ENCODE data around the gene STX16.

The STX16 gene

DNA sequence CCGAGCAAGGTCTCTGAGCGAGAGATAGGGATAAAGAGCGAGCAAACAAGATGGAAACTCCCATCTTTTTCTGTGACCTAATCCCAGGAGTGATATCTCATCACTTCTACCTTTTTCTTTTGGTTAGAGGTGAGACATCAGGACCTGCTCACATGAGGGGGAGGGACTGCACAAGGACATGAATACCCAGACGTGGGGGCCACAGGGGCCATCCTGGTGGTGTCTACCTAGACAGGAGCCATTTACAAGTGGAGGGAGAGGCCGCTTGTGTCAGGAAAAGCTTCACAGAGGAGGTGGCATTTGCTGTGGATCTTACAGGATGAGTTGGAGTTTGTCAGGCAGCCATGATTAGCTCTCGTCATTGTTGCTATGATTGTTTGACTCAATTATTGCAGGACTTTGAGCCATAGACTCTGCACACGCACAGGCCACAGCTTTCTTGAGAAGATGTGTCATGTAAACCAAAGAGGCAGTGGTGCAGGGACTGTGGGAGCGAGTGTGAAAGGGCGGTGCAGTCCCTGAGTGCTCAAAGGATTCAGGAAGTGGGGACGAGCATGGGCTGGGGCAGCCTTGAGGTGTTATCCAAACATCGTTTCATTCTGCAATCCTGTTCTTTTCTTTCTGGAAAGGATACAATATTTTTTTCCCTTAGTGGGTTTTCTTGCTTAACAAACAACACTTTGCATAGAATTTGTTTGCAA lies 49.2 kb downstream of the STX16 start:
- no peak for DNase-seq

DNA sequence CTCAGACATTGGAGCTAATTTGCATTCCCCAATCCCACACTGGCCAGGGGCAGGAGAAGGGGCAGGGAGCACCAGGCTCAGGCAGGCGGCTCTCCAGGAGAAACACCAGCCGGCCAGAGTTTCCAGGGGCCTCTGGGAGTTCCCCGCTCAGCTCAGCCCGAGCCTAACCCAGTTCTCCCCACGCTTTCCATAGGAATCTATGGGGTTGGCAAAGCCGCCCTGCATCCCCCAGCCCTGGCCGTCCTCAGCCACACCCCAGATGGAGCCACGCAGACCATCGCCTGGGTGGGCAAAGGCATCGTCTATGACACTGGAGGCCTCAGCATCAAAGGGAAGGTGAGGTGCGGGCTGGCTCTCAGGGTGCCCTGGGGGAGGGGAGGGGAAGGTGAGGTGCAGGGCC lies 49.7 kb downstream of the STX16 start:
- no peak for DNase-seq

GRCh38 chr20:58701431-58702160 lies 50.5 kb downstream of the STX16 start:
- no peak for DNase-seq

- no peak for DNase-seq
These were observed 51.1 kb downstream of the STX16 start for GRCh38 chr20:58702161-58702510.

GRCh38 chr20:58702859-58703648 lies 52.0 kb downstream of the STX16 start:
- no peak for DNase-seq

GRCh38 chr20:58703765-58704371 lies 52.8 kb downstream of the STX16 start:
- DNase-seq, result no peak

DNA sequence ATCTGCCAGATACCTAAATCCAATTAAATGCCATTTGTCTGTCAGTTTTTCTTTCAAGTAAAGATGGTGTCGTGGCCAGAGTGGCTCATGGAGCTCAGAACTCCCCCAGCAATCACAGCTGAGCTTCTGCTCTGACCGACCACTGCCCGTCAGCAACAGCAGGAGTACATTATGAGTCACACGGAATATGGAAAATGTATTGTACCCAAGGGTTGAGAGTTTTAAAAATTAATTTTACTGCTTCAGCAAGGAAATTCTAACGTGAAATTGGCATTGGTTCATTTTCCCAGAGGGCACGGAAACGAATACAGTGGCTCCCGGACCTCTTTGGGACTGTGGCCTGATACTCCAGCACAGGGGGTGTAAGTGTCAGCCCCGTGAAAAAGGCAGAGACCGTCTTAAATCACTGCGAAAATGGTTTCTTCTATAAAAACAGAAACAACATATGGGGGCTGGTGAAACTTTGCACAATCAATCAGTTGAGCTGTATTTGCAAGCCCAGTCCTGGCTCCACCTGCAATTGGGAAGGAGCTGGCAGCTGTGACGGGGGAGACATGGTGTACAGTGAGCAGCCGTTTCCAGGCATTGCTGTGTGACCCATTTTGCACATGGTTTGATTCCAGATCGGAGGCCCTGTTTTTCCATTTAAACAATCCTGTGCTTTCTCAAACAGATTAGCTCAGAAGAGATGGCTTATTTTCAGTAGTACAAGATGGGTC lies 54.3 kb downstream of the STX16 start:
- no peak for DNase-seq

DNA sequence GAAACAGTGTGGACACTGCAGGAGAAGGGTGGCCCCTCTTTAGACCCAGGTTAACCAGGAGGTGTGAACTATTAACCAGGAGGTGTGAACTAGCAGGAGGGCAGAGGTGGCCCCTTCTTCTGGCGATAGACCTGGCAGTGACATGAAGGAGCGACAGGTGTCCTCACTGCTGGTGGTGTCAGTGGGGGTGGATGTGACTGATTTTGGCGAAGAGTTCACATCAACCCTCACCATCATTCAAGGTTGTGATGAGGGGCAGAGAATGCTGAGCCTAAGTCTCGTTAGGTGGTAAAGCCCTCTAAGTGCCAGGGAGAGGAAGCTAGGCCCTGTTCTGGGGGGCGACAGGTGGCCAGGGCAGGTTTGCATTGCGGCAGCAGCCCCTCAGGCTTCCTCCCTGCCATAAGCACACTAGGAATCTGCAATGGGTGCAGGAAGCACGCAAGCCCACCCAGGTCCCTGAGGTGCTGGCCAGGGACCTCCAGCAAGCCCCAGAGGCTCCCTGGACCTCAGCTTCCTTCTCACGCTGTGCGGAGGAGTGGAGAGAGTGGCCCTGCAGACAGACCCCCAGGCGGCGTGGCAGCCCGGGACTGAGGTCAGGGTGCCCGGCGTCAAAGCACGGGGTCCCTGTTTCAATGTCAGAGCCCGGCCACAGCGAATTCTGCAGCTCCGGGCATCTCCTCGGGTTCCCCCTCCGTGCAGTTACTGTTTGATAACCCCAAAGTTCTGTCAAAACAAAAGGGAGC lies 55.2 kb downstream of the STX16 start:
- no peak for DNase-seq

DNA sequence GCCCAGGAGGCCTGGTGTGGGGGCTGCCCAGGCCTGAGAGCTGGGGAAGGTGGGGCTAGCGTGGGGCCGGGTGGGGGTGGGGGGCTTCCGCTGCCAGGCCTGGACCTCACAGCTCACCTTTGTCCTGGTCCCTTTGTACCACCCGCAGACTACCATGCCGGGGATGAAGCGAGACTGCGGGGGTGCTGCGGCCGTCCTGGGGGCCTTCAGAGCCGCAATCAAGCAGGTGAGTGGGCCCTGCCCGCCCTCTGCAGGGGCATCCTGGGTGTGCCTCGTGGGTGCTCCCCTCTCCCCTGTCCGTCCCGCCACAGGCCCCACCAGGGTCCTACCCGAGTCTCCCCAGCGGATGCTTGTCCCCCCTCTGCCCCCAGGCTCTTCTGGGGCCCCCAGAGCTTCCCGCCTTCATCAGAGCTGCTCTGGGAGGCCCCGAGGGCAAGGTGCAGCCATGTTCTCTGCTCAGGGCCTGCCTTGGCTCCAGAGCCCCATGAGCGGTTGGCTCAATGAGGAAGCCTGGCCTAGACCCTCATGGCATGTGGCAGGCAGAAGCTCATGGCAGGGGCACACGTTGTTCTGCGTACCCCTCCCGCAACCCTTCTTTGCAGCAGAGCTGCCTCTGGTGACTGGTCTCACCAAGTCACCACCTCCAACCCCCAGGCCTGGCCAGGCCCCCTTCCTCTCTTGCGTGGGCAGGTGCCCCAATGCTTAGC lies 56.0 kb downstream of the STX16 start:
- DNase-seq, result no peak

GRCh38 chr20:58707770-58708169 lies 56.7 kb downstream of the STX16 start:
- DNase-seq, result no peak

DNA sequence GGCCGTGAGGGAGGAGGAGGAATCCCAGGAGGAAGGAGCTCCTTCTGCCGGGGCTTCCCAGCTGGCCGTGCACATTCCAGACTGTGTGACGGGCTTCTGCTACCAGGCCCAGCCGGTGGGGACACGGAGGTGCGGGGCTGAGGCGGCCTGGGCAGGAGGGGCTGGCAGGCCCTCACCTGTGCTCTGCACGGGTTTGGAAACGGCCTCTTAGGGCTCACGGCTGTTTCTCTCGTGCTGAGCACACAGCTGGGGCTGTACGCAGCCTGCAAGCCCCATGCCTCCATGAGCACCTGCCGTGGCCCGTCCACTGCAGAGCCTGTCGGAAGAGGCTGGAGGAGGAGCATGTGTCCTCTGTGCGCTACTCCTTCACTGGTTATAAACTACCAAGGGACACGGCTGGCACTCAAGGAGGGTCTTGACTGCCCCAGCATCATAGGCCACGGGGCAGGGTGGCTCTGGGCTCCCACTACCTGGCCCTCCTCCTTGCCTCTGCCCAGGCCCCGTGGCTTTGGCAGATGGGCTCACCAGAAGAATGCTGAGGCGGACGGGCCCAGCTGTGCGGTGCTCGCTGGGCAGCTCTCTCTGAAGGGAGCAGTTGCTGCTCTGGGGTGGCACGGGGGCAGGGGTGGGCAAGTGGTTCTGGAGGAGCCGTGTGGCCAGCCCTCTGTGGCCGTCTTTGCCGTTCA lies 57.3 kb downstream of the STX16 start:
- no peak for DNase-seq

- no peak for DNase-seq
These were observed 58.1 kb downstream of the STX16 start for GRCh38 chr20:58709013-58709702.

DNA sequence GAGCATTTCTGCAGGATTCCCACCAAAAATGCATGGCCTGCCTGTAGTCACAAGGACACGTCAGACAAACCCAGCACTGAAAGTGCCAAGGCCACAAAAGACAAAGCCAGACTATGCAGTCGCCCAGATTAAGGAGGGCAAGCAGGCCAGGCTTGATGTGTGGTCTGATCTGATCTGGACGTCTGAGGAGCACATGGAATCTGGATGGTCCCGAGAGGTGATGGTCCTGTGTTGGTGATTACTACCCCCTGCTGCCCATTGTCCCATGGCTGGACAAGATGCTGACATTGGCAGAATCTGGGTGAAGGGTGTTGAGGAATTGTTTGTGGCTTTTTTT lies 58.6 kb downstream of the STX16 start:
- DNase-seq, result no peak

DNA sequence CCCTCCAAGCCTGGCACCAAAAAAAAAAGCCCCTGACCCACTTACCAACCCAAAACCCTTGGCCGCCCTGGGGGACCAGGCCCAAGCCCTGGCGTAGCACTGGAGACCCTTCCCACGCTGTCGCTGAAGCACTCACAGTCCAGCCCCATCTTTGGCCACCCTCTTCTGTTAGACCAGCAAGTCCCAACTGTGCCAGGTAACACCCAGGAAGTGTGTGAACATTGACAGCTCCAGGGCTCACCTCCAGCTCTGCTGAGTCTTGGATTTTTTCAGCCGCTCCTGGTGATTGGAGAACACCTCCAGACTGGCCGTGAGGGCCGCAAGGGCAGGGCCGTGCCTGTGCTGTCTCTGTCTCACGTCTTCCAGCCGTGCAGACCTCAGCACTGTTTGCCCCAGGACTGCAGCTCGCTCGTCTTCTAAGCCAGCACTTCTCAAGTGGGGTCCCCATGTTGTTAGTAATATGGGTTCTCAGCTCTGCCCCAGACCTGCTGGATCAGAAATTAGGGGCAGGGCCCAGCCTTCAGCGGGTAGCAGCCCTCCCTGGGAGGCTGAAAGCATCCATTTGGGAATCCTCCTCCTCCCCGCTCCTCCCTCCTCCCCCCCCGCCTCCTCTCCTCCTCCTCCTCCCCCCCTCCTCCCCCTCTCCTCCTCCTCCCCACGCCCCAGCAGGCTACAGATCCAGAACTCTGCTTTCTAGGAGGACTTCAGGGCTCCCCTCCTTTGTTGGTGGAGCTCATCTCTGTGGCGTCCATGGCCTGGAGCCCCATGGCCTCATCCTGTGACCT lies 59.6 kb downstream of the STX16 start:
- DNase-seq, result no peak

DNA sequence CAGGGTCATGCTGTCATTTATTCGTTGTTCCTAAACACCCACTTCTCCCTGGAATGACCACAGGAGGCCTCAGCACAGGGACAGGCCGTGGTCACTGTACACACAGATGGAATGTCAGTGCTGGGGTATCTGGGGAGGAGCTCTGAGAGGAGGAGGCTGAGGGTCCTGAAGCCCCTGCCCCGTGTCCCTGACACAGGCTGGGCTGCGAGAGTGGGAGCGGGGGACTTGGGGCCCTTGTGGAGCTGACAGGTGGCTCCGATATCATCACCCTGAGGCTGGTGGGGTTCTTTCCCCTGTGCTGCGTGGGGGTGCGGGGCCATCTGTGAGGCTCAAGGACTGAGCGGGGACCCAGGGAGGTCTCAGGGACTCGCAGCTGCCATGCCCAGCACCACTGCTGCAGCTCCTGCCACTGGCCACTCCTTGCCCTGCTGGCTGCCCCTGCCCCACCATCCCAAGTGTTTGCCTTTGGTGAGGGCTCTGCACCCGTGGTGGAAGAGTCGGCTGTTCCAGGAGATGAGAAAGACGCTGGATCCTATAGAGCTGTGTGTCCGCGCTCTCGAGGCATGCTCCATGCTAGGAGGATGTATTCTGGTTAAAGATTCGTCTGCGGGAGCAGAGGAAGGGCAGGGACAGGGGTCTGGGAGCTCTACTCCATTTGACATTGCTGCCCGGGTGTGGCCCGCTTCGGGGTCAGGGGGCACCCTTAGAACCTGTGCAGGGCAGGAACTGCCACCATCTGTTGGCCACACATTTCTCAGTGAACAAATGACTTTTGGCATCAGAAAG lies 60.4 kb downstream of the STX16 start:
- DNase-seq, result no peak

DNA sequence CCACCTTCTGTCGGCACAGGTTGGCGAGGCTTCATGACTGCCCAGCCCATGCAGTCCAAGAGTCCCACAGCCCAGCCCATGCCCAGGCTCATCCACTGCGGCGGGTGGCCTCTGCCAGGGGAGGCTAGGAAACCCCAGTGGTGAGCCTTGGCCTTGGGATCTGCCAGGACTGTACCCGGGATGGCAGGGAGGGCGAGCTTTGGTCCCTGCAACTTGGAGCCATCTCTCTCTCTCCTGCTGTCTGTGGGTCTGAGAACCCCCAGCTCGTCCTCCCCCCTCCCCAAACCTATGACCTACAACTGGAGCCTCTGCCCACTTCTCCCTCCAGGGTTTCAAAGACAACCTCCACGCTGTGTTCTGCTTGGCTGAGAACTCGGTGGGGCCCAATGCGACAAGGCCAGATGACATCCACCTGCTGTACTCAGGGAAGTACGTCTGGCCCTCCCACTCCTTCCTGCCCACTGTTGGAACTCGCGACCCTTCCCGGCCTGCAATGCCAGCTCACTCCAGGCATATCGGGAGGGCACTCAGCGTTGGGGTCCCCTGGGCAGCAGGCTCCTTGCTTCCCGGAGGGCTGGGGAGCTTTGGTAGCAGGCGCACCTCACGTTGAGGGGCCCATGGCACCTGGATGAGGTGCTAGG lies 61.2 kb downstream of the STX16 start:
- DNase-seq, result no peak

- DNase-seq, result no peak
These were observed 62.0 kb downstream of the STX16 start for GRCh38 chr20:58712806-58713731.
